ENCODE results near the gene COPE.
"Not testable (repeated sequence)": the region's sequence is repeated elsewhere in the genome, so short reads cannot be mapped to it uniquely, and the experiment has no call there.

The COPE gene

DNA sequence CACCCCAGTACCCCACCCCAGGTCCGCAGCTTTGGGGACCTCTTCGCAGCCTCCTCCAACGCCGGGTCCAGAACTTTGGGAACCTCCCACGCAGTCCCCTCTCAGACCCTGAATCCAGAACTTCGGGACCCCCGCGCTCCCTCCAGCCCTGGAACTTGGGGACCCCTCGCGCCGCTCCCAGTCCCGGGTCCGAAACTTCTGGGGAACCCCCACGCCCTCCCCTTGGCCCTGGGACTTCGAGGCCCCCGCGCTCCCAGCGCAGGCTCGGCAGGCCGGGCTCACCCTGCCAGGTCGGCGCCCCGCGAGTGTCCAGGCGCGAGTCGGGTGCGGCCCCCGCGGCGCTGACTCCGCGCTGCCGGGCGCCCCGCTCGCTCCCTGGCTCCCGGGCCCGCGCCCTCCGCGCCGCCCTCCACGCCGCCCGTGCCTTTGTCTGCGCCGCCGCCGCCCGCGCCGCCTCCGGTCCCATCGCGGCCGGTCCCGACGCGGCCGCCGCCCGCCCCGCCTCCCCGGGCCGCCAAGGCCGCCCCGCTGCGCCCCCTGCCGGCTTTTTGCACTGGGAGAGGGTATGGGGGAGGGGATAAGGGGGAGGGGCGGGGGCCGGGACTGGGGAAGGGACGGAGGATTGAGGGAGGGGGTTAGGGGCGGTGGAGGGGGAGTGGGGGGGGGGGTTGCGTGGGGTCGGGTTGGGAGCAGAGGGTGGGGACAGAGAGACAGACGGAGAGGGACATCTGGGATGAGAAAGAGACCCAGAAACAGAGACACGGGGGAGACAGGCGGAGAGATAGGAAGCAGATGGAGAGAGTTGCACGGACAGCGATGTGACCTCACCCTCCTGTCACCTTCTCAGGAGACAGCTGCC lies 21.8 kb upstream of the COPE start, which contains the start of gene HOMER3:
HOMER3 (minus strand) TSS at position 449 of the 859 bp plus-strand sequence. CDS start 2,235 bp downstream, outside the sequence.
- DNase-seq = peak in 1 of 2 experiments; percentile 55

DNA sequence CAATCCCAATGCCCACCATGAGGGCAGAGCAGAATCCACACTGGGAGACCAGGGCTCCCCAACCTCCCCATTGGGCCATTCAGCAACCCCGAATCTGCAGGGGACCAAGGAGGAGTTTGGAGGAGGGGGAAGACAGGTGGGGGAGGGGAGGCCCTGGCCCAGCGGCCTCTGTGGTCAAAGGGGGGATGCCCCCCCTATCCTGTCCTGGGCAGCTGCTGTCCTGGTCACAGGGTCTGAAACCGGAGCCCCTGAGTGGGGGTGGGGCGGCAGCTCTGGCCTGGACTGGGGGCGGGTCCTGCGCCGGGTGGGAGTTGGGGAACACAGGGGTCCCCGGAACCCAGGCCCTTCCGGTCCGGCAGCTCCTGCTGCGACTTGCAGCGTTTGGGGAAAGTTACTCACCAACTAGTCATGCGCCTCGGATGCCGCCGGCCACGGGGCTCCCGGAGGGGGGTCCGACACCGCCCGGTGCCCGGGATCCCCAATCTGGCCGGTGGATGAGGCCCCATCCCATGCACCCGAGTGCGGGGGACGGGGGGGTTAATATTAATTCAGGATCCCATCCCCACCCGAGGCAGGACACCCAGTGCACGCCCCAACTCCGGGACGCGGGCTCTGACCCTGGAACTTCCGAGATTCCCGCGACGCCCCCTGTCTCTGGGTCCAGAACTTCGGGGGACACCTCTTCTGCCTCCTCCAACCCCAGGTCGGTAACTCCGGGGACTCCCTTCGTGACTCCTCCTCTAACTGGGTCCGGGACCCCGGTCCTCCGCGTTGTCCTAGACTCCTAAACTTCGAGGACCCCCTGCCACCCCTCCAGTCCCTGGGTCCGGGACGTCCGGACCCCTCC lies 21.0 kb upstream of the COPE start:
- DNase-seq = no peak

- no peak for DNase-seq
These were observed 20.0 kb upstream of the COPE start for GRCh38 chr19:18939163-18939562.

DNA sequence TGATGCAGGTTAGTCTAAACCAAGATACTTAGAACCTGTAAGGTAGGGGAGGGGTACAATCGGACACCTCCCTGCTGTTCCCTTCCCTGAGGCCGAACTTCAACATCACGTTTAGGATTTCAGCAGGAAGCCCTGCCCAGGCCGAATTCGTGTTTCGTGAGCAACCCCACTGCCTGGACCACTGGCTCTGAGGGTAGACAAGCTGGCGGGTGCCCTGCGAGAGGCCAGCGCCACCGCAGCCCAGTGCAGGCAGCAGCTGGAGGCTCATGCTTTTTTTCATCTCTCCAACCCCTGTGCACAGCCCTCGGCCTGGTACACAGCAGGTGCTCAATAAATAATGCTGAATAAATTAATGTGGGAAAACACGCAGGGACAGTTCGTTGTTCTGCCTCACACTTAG lies 14.1 kb upstream of the COPE start:
- no peak for DNase-seq

- DNase-seq = peak; percentile 47 to 85
These were observed 13.1 kb upstream of the COPE start for GRCh38 chr19:18932216-18932841.

DNA sequence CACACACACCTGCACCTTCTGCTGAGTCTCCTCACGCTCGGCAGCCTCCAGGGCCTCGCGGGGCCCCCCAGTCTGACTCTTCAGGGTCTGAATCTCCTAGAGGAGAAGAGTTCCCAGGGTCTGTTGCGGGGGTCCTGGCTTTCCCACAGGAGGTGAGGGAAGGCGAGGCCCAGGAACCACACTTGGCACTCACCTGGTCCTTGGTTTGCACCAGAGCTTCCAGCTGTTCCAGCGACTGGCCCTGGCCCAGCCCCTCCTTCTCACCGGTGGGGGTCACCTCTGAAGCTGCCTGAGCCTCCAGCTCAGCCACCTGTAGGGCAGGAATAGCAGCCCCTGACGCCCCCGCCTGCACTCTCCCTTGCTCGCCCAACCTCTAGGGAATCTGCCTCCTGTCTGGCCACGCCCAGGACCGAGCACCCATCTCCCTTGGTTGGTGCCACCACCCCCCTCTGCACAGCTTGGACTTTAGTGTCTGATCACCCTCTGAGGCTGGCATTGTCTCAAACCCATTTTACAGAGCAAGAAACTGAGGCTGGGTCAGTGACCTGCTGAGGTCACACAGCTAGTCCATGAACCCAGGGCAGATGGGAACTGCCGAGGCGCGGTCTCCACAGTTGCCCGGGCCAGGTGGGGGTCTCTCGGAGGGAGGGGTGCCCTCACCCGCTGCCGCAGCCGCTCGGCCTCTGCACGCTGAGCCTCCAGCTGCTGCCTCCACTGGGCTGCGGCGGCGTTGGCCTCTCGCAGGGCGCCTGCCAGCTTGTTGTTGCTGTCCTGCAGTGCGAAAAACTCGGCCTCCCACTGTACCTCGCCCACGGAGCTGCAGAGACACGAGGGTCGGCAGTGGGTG lies 12.4 kb upstream of the COPE start:
- DNase-seq = no peak

DNA sequence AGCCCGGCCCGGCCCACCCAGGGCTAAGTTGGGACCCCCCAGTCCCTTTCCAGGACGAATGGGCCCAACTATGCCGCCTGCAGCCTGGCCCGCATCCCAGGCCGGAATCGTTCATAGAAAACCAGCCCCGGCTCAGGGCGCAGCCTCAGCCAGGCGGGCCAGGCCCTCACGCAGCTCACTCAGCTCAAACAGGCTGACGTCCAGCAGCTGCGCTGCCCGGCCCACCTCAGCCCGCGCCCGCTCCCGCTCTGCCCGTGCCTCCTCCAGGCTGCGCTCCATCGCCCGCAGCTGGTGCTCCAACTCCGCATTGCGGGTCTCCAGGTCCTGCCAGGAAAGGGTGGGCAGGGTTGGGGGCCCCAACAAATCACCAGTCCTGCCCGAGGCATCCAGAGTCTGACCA lies 10.1 kb upstream of the COPE start:
- no peak for DNase-seq

- DNase-seq = no peak
These were observed 9.0 kb upstream of the COPE start for GRCh38 chr19:18928018-18928805.

DNA sequence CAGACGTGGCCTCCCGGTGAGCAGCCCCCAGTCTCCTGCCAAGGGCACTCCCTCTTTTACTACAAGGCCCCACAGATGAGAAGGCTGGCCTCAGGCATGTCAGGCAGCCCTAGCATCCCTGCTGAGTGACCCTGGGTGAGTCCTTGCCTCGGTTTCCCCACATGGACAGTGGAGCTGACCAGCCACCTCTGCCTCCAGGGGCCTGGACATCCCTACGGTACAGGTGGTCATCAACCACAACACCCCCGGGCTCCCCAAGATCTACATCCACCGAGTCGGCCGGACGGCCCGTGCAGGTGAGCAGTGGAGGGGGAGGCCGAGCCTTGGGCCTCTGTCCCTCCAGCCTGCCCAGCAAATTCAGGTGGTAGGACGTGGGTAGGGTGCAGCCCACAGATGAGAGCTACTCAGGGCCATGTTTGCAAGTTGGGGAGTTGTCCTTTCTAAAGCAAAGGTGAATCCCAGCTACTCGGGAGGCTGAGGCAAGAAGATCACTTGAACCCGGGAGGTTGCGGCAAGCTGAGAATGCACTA lies 5.6 kb upstream of the COPE start:
- no peak for DNase-seq

- DNase-seq = no peak
These were observed 3.2 kb upstream of the COPE start for GRCh38 chr19:18922228-18922985.

- DNase-seq = no peak
These were observed 2.4 kb upstream of the COPE start for GRCh38 chr19:18921593-18921992.

- DNase-seq = no peak
These were observed 1.2 kb upstream of the COPE start for GRCh38 chr19:18920400-18920799.

DNA sequence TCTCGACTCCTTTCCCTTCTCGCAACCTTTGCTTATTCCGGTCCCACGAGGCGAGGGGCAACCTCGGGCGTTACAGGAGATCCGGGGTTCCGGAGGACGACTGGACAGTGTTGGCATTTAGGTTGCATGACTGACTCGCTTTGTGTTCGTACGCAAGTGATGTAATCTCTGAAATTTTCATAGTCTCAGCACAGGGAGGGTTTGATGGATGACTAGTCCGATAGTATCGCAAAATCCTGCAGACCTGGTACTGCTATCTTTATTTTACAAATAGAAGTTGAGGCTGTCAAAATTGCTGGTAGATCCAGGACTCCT lies 670 bp upstream of the COPE start:
- DNase-seq = no peak

DNA sequence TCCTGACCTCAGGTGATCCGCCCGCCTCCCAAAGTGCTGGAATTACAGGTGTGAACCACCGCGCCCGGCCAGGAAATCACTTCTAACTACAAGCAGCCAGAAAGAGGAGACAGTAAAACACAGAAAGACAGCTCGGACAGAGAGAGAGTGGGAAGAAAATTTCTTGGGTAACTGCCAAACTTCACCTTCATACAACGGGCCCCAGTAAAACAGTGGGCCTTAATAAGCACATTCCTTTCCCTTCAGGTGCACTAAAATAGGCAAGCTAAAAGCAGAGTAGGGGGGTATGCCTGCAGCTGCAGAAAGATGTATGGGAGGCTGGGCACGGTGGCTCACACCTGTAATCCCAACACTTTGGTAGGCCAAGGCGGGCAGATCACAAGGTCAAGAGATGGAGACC lies 1.6 kb downstream of the COPE start:
- not testable (repeated sequence) for DNase-seq

DNA sequence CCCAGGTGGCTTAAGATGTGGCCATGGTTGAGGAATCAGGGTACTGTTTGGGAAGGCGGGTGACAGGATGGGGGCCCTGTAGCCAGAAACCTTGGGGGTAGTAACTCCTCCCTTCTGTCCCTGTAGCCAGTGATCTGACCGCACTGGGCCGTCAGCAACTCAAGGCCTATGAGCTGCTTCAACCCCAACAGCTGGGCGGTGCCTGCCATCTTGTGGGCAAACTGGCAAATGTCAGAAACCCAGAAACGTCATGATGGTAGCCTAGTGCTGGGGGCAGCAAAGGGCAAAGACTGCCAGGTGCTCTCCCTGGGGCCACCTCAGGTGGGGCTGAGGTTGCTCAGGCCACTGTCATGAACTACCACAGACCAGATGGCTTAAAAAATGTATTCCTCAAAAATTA lies 3.5 kb downstream of the COPE start:
- peak in 1 of 2 experiments; percentile 49 for DNase-seq

DNA sequence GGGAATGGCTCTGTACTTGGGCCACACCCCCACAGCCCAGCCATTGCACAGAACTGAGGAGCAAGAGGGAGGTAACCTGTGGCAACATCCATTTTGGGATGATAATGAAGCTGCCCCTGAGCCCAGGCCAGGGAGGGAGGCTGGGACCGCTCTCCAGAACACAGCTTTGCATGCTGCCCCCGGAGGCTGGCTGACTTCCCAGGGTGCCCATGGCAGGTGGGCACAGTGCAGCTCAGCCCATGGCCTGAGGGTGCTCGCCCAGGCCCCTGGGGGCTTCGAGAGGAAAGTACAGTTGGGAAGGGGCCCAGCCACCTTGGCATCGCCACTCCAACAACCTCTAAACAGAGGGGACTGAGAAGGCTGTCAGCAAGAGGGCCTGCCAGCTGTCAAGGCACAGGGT lies 5.7 kb downstream of the COPE start:
- no peak for DNase-seq

- no peak for DNase-seq
These were observed 6.3 kb downstream of the COPE start for GRCh38 chr19:18912933-18913332.

DNA sequence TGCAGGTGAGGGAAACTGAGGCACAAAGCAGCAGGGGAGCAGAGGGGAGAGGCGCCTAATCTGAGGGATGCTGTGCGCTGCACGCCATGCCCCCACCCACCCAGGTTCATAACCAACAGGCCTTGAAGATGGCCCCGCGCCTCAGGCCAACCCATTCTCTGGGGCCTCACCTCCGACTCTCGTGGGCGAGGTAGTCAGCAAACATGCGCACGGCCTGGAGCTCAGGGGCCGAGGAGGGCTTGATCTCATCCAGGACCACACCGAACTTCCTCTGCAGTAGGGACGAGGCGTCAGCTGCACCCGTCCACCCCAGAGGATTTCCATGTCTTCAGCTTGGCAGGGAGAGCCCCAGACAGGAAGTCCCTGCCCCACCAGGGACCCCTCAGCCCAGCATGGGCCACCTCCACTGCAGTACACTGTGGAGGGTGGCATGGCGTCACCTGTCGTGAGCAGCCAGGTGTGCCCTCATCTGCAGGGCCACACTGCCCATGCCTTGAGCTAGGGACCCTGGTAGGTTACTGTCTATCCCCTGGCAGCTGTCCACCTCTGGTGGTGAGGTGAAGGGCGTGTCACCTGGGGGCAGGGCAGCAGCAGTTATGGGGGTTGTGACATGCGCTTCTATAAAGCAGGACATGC lies 8.3 kb downstream of the COPE start:
- no peak for DNase-seq

DNA sequence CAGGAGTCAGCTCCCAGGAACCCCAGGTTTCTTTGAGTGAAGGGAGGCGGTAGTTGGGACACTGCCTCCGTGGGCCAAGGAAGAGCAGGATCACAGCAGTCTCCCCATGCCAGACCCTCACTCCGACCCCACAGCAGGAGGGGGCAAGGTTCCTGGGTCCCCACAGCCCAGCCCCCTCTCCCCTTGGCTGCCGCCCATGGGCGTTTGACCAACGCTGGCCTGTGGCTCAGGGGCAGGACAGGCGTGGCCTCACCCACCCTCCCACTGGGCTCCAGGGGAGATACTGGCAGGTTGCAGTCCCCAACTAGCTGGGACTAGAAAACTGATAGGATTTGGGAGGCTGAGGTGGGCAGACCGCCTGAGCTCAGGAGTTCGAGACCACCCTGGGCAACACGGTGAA lies 9.2 kb downstream of the COPE start:
- no peak for DNase-seq

DNA sequence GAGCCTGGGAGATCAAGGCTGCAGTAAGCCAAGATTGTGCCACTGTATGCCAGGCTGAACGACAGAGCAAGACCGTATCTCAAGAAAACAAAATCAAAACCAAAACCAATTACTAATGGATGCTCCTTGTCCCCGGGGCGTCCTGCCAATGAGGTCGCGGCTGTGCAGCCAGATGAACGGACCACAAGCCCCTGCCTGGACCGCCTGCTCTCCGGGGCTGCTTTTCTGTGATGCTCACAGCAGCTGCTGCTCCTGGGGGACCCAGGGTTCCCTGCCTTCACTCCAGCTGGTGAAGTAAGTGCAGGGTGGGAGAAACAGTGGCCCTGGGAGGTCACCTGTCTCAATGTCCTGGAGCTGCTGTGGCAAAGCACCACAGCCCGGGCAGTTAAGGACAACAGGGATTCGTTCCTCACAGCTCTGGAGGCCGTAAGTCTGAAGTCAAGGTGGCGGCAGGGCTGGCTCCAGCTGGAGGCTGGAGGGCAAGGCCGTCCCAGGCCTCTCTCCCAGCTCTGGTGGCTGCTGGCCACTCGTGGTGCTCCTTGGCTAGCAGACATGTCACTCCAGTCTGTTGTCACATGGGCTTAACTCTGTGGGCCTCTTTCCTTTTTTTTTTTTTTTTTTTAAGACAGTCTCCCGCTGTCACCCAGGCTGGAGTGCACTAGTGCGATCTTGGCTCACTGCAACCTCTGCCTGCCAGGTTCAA lies 10.1 kb downstream of the COPE start:
- no peak for DNase-seq
